Measurements from ENCODE around the gene EPHA2. TPM values are rescaled to one million over a fixed set of nuclear protein-coding genes. Genes with fewer than 3 reads are reported as not detected.
"Not testable (repeated sequence)": the region's sequence is repeated elsewhere in the genome, so short reads cannot be mapped to it uniquely, and the experiment has no call there.

EPHA2 gene
- polyA plus RNA-seq, 3 donors, result 11.9 to 18.4 (median 17.4) TPM

DNA sequence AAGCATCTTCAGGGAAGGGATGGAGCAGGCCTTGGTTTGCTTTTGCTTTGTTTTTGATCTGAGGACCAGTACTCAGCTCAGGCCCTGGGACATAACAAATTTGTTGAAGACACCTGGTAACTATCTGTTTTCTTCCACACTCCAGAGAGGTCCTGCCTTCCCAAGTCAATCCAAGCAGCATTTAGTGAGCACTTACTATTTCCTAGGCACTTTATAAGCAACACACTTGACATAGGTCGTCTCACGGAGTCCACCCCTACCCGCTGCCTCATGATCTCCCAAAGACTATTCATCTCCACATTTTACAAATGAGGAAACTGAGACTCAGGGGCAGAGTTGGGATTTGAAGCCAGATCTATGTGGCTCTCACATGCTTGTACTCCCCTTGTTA, 14.4 kb upstream of the EPHA2 start:
- no peak for DNase-seq (ENCODE audit: low read depth in 3 of 3, low spot score in 2 of 3)

DNA sequence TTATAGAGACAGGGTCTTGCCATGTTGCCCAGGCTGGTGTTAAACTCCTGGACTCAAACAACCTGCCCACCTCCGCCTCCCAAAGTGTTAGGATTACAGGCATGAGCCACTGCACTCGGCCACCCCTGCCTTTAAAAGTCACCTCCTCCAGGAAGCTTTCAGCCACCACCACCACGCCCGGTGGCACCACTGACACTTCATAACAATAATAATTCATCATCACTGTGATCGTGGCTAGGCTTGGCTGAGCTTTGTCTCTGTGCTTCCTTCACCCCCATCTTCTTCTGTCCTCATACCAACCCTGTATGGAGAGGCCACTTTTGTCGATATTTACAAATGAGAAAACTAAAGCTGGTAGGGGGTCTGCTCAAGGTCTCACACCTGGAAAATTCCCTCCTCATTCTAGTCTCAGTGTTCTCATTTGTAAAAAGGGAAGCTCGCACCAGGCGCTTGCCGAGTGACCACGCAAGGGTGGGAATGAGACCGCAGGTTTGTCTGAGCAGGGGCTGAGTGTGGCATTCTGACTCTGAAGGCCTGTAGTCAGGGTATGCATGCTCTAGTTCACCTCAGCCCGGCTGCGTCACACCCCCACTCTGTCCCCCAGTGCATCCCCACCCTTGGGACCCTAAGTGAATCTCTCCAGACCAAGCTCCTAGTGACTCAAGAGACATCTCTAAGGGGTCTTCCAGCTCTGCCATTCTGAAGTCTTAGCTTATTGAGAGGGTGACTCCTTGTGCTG, 12.9 kb upstream of the EPHA2 start:
- no peak for DNase-seq (ENCODE audit: low read depth in 3 of 3, low spot score in 2 of 3)

DNA sequence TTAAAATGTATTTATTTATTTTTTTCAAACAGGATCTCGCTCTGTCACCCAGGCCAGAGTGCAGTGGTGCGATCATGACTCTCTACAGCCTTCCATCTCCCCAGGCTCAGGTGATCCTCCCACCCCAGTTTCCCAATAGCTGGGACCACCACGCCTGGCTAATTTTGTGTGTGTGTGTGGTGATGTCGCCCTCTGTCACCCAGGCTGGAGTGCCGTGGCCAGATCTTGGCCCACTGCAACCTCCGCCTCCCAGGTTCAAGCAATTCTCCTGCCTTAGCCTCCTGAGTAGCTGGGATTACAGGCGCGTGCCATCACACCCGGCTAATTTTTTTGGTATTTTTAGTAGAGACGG, 12.3 kb upstream of the EPHA2 start:
- DNase-seq (ENCODE audit: low read depth in 3 of 3, low spot score in 2 of 3), result not testable (repeated sequence)

DNA sequence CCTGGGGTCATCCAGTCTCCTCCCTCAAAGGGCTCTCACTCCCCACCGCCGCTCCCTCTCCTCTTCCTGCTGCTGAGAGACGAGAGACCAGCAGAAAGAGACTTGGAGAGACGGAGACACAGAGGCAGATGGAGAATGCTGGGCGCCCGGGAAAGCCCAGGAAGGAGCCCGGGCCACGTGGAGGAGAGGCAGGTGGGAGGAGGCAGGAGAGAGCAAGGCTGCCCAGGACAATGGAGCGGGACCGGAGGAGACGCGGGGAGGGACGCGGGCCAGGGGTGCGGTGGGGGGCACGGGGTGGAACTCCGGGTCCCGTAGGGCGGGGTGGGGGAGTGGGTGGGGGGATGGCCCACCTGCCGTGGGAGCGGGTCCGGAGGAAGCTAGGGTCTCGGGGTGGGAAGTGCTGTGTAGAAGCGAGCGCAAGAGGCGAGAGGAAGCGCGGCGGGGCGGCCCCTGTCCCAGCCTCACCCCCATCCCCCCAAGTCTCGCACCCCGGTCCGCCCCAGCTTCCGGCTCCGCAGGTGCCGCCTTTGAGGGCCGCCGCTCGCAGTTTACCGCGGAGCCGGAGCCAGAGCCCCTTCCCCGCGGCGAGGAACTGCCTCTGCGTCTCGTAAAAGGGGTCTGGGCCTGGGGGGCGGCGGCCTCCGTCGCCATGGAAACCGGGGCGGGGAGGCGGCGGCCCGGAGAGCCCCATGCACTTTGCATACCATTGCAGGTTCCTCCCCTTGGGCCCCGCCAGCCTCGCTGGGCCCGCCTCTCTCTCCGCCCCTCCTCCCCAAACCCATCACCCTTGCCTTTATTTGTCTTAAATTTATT, 11.7 kb upstream of the EPHA2 start:
- DNase-seq (ENCODE audit: low read depth in 3 of 3, low spot score in 2 of 3), result no peak

DNA sequence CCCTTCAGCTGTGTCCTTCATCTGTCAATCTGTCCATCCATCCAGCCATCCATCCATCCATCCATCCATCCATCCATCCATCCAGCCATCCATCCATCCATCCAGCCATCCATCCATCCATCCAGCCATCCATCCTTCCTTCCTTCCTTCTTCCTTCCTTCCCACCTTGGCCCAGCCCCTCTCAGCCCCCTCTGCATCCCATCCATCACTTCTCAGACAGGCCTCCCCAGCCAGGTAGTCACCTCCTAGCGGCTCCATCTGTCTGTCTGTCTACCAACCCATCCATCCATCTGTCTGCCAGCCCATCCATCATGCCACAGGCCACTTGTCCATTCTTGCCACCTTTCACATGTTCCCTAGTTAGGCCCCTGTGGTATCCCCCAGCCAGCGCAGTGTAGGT, 10.2 kb upstream of the EPHA2 start:
- DNase-seq (ENCODE audit: low read depth in 3 of 3, low spot score in 2 of 3), result no peak

DNA sequence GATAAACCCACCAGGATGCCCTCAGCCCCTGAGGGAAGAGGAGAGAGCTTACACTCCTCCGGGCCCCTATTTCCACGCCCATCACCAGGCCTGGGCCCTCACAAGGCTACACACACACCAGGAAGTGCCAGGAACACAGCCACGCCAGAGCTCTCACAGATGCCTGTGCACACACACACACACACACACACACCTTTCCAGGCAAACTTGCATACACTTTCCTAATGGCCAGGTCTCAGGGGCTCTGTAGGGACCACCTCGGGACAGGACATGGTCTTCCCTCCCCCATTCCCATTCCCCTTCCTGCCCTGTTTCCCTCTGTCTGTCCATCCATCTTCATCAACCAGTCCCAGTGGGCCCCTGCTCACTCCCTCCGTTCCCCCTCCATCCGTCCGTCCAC, 9.7 kb upstream of the EPHA2 start:
- no peak for DNase-seq (ENCODE audit: low read depth in 3 of 3, low spot score in 2 of 3)

DNA sequence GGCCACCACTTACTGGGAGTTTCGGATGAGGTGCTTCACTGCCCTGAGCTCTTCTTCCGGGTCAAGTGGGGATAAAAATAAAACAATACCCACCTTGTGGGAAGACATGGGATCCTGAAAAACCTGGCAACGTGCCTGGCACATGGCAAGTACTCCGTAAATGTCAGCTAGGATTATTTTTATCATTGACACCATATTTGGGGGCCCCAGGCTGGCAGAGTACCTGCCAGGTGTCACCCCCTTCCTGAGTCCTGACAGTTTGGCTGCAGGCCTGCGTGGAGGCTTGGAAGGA, 9.2 kb upstream of the EPHA2 start:
- no peak for DNase-seq (ENCODE audit: low read depth in 3 of 3, low spot score in 2 of 3)

DNA sequence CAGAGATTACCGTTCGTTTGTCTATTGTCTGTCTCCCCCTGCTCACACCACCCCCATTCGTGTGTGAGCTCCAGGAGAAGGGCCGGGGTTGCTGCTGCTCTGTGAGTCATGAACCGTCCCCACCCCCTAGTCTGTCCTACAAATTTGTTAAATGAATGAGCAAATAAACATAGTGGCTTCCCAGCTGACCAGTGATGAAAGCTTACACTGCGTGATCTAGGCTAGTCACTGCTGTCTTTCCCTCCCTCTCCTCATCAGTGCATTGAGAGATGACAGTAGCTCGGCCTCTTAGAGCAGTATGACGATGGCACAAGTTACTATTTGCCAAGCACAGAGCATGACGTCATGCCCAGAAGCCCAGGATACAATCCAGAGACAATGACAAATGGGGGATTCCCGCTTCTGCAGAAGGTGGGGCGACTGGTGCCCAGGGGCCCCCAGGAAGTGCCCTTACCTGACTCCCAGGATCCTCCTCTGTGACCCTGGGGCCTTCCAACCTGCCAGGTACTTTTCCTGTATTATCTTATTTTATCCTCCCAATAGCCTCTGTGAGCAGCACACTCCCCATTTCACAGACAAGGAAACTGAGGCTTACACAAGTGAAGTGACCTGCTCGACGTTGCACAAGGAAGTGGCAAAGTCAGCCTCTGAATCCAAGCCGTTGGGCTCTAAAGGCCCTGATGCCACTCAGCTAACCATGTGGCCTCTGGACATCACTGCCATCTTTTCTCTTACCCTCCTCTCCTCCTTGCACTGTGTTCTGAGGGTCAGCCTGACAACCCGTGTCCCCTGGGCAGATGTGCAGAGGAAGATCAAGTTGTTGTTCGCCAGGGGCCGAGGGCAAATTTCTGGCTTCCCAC, 8.6 kb upstream of the EPHA2 start:
- no peak for DNase-seq (ENCODE audit: low read depth in 3 of 3, low spot score in 2 of 3)

DNA sequence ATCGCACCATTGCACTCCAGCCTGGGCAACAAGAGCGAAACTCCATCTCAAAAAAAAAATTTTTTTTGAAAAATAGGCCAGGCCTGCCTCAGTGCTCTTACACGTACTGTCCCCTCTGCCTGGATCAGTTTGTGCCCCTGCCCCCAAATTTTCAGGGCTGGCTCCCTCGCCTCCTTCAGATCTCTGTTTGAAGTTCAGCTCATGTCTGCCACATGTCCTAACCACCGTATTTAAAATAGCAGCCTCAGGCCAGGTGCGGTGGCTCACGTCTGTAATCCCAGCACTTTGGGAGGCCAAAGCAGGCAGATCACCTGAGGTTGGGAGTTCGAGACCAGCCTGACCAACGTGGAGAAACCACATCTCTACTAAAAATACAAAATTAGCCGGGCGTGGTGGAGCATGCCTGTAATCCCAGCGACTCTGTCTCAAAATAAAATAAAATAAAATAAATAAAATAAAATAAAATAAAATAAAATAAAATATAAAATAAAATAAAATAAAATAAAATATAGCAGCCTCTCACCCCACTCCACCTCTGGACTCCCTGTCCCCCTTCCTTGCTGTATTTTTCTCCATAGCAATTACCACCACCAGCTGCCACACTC, 7.8 kb upstream of the EPHA2 start:
- not testable (repeated sequence) for DNase-seq (ENCODE audit: low read depth in 3 of 3, low spot score in 2 of 3)

DNA sequence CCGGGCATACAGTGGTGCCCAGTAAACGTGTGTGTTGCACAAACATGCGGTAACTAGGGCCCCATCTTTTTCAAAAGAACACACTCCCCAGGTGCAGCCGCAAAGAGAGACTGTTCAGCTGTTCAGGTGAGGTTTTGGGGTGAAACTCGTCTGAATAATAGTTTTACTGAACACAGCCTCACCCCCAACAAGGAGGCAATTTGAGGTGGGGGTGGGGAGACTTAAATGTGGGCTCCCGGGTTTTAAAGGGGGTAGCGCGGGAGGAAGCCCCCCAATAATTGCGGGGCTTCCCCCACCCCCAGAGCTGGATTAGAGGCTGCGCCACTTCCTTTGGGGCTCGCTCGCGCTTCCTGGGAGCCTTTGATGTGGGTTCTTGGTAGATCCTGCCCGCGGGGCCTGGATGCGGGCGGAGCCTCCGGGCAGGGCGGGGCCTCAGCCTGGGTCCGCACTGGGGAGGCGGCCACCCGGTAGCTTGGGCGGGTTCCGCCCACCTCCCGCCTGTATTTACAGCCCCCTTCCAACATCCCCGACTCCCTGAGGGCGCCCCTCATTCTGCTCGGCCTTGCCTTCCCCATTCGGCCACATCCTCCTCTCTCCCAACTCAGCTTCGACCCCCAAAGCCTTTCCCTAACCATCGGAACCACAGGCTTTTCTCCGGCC, 6.4 kb upstream of the EPHA2 start:
- no peak for DNase-seq (ENCODE audit: low read depth in 3 of 3, low spot score in 2 of 3)

DNA sequence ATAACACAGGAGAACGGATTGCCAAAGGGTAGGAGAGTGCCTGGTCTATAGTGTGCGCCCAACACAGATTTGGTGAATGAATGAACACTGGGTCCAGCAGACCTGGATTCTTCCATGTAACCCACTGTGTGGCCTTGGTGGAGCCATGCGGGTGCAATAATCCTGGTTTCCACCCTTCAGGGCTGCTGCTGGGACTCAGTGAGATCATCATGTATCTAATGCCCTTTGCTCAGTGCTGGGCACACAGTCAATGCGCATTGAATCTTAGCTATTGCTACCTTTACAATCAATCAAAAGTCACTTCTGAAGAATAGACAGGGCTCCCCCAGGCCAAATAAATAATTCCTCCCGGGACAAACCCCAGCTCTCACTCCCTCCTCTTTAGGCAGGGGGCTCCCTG, 5.8 kb upstream of the EPHA2 start:
- DNase-seq (ENCODE audit: low read depth in 3 of 3, low spot score in 2 of 3), result no peak

DNA sequence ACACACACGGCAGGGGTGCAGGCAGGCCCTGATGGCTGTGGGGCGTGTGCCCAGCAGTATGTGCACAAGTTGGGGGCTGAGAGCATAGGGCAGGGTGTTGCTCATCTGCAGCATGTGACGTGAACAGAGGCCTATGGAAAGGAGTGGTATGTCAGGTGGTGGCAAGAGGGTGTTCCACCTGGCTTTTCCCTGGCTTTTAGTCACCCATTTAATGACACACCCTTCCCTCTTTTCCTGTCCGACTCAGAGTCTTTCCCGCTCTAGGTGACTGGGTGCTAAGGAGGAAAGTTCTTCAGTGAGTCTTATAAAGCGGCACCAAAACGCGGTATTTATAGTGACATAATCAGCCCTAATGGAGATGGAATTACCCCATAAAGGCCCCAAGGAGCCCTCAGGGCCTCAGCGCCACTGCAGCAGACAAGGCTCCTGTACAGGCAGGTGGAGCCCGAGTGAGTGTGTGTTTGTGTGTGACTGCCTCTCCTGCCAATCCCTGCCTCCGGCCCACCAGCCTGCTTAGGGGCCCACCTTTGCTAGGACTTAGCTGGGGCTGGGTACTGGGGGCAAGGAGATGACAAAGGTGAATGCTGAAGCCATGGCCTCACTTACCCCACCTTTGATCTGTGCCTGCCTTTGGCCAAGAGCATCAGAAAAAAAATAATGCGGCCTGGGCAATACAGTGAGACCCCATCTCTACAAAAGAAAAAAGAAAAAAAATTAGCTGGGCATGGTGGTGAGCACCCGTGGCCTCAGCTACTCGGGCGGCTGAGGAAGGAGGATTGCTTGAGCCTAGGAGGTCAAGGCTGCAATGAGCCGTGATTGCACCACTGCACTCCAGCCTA, 3.3 kb upstream of the EPHA2 start:
- DNase-seq (ENCODE audit: low read depth in 3 of 3, low spot score in 2 of 3), result no peak

DNA sequence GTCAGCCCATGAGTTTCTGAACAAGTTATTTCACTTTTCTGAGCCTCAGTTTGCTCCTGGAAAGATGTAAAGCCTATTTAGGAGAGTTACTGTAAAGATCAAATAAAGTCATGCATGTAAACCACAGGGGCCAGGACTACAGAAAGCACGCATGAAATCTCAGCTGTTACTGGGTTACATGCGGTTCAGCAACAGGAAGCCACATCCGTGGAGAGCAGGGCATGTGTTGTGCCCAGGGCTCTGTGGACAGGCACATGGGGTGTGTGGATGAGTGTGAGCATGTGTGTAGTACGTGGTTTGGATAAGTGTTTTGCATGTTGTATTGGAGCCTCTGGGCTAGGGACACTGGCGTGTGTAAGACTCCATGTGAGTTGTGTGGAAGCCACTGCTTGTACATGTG, 2.2 kb upstream of the EPHA2 start:
- no peak for DNase-seq (ENCODE audit: low read depth in 3 of 3, low spot score in 2 of 3)

DNA sequence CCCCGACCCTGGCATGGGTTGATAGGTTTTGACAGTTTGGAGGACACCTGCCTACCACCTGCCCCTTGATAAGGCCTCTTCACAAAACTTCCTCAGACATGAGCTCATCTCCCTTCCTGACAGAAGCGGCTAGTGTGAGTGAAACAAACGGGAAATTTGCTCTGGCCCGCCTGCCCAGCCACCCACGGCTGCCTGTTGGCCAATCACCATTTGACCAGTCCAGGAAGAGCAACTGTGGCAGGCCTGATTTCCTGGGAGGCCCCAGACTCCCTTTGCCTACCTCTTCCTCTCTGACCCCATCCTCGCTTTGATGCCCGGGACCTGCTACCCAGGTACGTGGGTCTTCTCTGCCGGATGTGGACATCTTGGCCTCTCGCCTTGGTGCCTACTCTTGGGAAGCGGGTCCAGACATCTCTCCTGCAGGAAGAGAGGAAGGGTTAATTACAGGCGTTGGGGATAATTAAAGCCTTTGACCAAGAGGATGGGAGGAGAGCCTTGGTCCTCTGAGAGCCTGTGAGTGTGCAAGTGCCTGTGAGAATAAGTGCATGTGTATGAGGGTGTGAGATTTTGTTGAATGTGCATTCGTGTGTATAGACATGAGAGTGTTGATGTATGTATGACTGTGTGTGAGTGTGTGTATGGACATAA, 1.1 kb upstream of the EPHA2 start:
- no peak for DNase-seq (ENCODE audit: low read depth in 3 of 3, low spot score in 2 of 3)

DNA sequence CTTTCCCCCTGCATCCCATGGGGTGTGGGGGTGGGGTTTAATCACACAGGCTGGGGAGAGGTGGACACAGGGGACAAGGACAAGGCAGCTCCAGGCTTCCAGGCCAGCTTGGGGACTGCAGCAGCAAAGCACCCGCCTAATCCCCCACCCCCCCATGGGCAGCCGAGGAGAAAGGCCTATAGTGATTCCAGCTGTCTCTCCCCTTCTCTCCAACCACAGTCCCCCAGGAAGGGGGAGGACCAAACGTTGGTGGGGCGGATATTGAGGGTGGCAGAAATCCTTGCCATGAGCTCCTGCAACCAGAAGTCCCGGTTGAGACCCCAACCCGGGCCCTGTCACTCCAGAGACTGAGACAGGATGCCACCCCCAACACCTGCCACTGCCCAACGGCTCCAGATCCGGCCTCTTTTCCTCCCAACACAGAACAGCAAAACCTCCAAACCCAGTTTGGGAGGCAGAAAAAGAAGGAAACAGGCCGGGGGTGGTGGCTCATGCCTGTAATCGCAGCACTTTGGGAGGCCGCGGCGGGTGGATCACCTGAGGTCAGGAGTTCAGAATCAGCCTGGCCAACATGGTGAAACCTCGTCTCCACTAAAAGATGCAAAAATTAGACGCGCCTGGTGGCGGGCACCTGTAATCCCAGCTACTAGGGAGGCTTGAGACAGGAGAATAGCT, 1.7 kb downstream of the EPHA2 start:
- no peak for DNase-seq (ENCODE audit: low read depth in 3 of 3, low spot score in 2 of 3)

DNA sequence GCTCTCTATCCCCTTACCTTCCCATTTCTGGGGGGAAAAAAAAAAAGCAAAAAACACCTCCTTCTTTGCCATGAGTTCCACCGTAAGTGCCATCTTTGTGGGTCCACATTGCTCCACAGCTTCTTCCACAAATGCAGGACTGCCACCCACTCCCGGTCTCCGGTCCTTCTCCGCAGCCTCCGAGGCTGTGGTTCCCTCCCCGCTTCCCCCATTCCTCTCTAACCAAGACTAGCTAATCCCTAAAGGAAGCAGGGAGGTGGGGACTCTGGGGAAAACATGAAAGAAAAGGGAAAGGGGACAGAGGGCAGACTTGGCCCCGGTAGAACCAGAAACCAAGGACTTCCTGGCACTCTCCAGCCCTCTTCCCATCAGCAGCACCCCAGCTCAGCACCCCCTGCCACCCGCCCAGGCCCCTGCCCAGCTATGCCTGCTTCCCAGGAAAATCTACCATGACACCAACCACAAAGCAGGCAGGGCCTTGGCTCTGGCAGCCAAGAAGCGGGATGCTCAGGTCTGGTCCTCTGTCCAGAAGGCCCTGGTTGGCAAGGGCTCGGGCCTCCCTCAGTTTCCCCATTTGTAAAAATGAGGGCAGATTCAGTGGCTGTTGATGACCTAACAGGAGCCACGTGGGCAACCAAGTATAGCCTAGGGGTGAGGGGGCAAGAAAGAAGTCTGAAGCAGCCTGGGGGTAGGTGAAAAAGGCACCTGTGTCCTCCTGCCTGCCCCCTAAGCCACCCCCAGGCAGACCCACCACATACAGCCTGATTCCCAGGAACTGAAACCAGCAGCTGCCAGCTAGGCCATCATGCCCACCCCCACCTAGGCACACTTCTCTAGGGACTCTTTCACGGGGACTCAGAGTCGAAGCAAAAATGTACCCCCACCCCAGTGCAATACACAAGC, 2.5 kb downstream of the EPHA2 start:
- no peak for DNase-seq (ENCODE audit: low read depth in 3 of 3, low spot score in 2 of 3)

DNA sequence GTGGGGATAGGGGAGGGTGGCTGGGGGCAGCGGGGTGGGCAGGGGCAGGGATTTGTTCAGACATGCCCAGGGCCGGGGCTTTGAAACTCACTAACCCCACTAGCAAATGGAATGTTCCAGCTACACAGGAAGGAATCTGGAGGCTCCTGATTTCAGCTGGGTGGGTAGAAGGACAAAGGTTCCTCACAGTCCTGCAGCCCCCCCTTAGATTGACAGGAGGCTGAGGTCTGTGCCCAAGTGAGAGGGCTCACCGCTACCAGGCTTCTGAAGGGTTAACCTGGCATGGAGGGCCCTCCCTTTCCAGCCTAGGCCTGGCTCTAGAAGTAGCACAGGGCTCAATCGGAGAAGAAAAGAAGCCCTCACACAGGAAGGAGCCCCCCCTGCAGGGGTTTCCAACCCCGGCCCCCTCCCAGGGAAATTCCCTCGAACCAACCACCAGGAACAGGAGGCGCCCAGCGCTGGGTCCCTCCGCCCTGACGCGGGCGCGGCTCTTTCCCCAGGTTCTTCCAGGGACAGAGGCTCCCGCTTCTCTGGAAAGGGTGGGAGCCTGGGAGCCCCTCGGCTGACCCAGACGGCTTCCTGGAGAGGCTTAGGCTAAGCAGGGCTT, 3.3 kb downstream of the EPHA2 start:
- DNase-seq (ENCODE audit: low read depth in 3 of 3, low spot score in 2 of 3), result no peak
